Tibial nerve (tissue), 4 donors: ENCODE measurements around the gene CTNNA3. TPM values are rescaled to one million over a fixed set of nuclear protein-coding genes. Genes with fewer than 3 reads are reported as not detected.

Experiments used
- DNase-seq, 2 donors: peaks; one replicate each; pipeline ENCODE4 v3.0.0-alpha.2; 2019; ENCODE audit warnings: low spot score in 2 of 2
- H3K27ac ChIP-seq, 4 donors: fragments of 200-600 bp; sonication (generic) in 3 of 4; one replicate each; pipeline ENCODE4 v1.5.1; 2017 to 2019; ENCODE audit warnings: mild to moderate bottlenecking in 1 of 4
- H3K27me3 ChIP-seq, 2 donors: fragments of 200-600 bp; sonication (generic) in 1 of 2; one replicate each; pipeline versions ENCODE4 v1.5.1 to v1.6.0; 2017 to 2019
- H3K36me3 ChIP-seq, 3 donors: fragments of 200-600 bp; sonication (generic); one replicate each; pipeline ENCODE4 v1.5.1; 2018 to 2019
- H3K4me1 ChIP-seq, 4 donors: fragments of 200-600 bp; sonication (generic) in 3 of 4; one replicate each; pipeline ENCODE4 v1.5.1; 2017 to 2019
- H3K4me3 ChIP-seq, 4 donors: fragments of 200-600 bp; sonication (generic) in 3 of 4; one replicate each; pipeline ENCODE4 v1.5.1; 2017 to 2019; ENCODE audit warnings: mild to moderate bottlenecking in 1 of 4, moderate library complexity in 1 of 4
- H3K9me3 ChIP-seq, 4 donors: fragments of 200-600 bp; sonication (generic) in 3 of 4; one replicate each; pipeline ENCODE4 v1.5.1; 2017 to 2019
- CTCF ChIP-seq, 5 experiments: fragments of 200-600 bp in 3 of 5; fragments of 450-650 bp in 2 of 5; sonication (generic) in 3 of 5; IDR thresholded peaks; one replicate each; pipeline ENCODE4 v1.5.1; 2016 to 2019; ENCODE audit warnings: antibody characterized with exemption in 5 of 5, mild to moderate bottlenecking in 3 of 5, moderate library complexity in 2 of 5
- EP300 ChIP-seq, 2 donors: sonication (generic); formaldehyde crosslinking; IDR thresholded peaks; one replicate each; pipeline ENCODE4 v1.6.1; 2017; ENCODE audit warnings: antibody characterized with exemption in 2 of 2, mild to moderate bottlenecking in 1 of 2
- POLR2A ChIP-seq, 2 donors: fragments of 450-650 bp; IDR thresholded peaks; one replicate each; pipeline ENCODE4 v1.6.1; 2017; ENCODE audit warnings: antibody characterized with exemption in 2 of 2, mild to moderate bottlenecking in 2 of 2, moderate library complexity in 2 of 2
- WGBS, 2 donors: methylation state at CpG; one replicate each; pipeline ENCODE4 v1.1.5; 2018; 5-methylcytosine and 5-hydroxymethylcytosine counted together
- total RNA-seq, 4 donors: library from RNA; depleted of rRNA; stranded (reverse); fragments of >200 nt; gene quantifications; one replicate each; pipeline ENCODE4 v1.1.0, GENCODE V29; 2016

The CTNNA3 gene
- total RNA-seq, 4 donors from 2014 or later, result 15.9 to 36.1 (median 23.1) TPM

GRCh38 chr10:66823301-66823700 is 872.7 kb downstream of the CTNNA3 start:
- H3K4me1 ChIP-seq, result no peaks in the 10 kb centered on the region
- DNase-seq, result no peak
- no peak overlapping the region for H3K4me3 ChIP-seq
- no peaks in the 10 kb centered on the region for H3K36me3 ChIP-seq
- H3K27me3 ChIP-seq, result no peaks in the 10 kb centered on the region
- 81 to 91% methylated on average over 1 of the region's 1 CpG for WGBS, 2 donors
- H3K9me3 ChIP-seq, result no peaks in the 10 kb centered on the region
- no peak for TF ChIP-seq POLR2A (IDR thresholded peaks at IDR 0.05)
- no peak for TF ChIP-seq EP300 (IDR thresholded peaks at IDR 0.05)
- TF ChIP-seq CTCF (IDR thresholded peaks at IDR 0.05), result no peak
- H3K27ac ChIP-seq, result no peak overlapping the region

GRCh38 chr10:66822801-66823200 is 873.2 kb downstream of the CTNNA3 start:
- H3K27ac ChIP-seq, result no peak overlapping the region
- WGBS, 2 donors, result 26 to 46% methylated on average over 1 of the region's 1 CpG
- H3K36me3 ChIP-seq, result no peaks in the 10 kb centered on the region
- H3K4me3 ChIP-seq, result no peak overlapping the region
- DNase-seq, result no peak
- TF ChIP-seq POLR2A (IDR thresholded peaks at IDR 0.05) (no peak), EP300 (IDR thresholded peaks at IDR 0.05) (no peak), CTCF (IDR thresholded peaks at IDR 0.05) (no peak)
- H3K9me3 ChIP-seq, result no peaks in the 10 kb centered on the region
- no peaks in the 10 kb centered on the region for H3K4me1 ChIP-seq
- no peaks in the 10 kb centered on the region for H3K27me3 ChIP-seq

- Histone ChIP-seq H3K36me3 (no peaks in the 10 kb centered on the region), H3K4me1 (no peaks in the 10 kb centered on the region), H3K27ac (no peak overlapping the region), H3K4me3 (no peak overlapping the region), H3K27me3 (no peaks in the 10 kb centered on the region), H3K9me3 (no peaks in the 10 kb centered on the region)
- TF ChIP-seq POLR2A (IDR thresholded peaks at IDR 0.05) (no peak), CTCF (IDR thresholded peaks at IDR 0.05) (no peak), EP300 (IDR thresholded peaks at IDR 0.05) (no peak)
- DNase-seq, result no peak
Measured at GRCh38 chr10:66819691-66820090, 876.3 kb downstream of the CTNNA3 start.

- H3K36me3 ChIP-seq, result no peaks in the 10 kb centered on the region
- H3K4me1 ChIP-seq, result no peaks in the 10 kb centered on the region
- no peaks in the 10 kb centered on the region for H3K27me3 ChIP-seq
- no peak overlapping the region for H3K4me3 ChIP-seq
- H3K27ac ChIP-seq, result no peak overlapping the region
- WGBS, 2 donors, result 57 to 63% methylated on average over 2 of the region's 2 CpGs
- no peak for DNase-seq
- no peaks in the 10 kb centered on the region for H3K9me3 ChIP-seq
- TF ChIP-seq POLR2A (IDR thresholded peaks at IDR 0.05) (no peak), EP300 (IDR thresholded peaks at IDR 0.05) (no peak), CTCF (IDR thresholded peaks at IDR 0.05) (no peak)
Measured at GRCh38 chr10:66813122-66813521, 882.9 kb downstream of the CTNNA3 start.

- Histone ChIP-seq H3K9me3 (no peaks in the 10 kb centered on the region), H3K27ac (no peak overlapping the region), H3K4me3 (no peak overlapping the region), H3K4me1 (no peaks in the 10 kb centered on the region), H3K27me3 (no peaks in the 10 kb centered on the region), H3K36me3 (no peaks in the 10 kb centered on the region)
- TF ChIP-seq POLR2A (IDR thresholded peaks at IDR 0.05), result no peak
- no peak for TF ChIP-seq EP300 (IDR thresholded peaks at IDR 0.05)
- no peak for TF ChIP-seq CTCF (IDR thresholded peaks at IDR 0.05)
- 67 to 83% methylated on average over 4 of the region's 4 CpGs for WGBS, 2 donors
- no peak for DNase-seq
Measured at GRCh38 chr10:66811211-66811610, 884.8 kb downstream of the CTNNA3 start.
